Osteoblast (primary cell): Measurements from ENCODE around the gene QARS1. TPM values are rescaled to one million over a fixed set of nuclear protein-coding genes. Genes with fewer than 3 reads are reported as not detected.

Experiments used
- DNase-seq: peaks from one replicate; pipeline ENCODE4 v3.0.0; 2011; ENCODE audit warnings: low spot score, mixed read lengths; ENCODE audit not compliant: insufficient read length; ENCODE audit errors: missing footprints
- H2AFZ ChIP-seq: 2 replicates; pipeline ENCODE4 v1.6.0; 2011; ENCODE audit warnings: mild to moderate bottlenecking, low read length
- H3K27ac ChIP-seq: 2 replicates; pipeline ENCODE4 v1.5.1; 2011; ENCODE audit warnings: mild to moderate bottlenecking, low read depth, low read length, moderate library complexity
- H3K27me3 ChIP-seq: 2 replicates; pipeline ENCODE4 v1.6.0; 2012; ENCODE audit warnings: mild to moderate bottlenecking, control low read depth, inconsistent platforms, low read length, moderate library complexity; ENCODE audit not compliant: insufficient read depth
- H3K36me3 ChIP-seq: 2 replicates; pipeline ENCODE4 v1.5.1; 2011; ENCODE audit warnings: mild to moderate bottlenecking, low read length, control low read depth, moderate library complexity; ENCODE audit not compliant: insufficient read depth
- H3K4me1 ChIP-seq: 2 replicates; pipeline ENCODE4 v1.5.1; 2011; ENCODE audit warnings: mild to moderate bottlenecking, low read length, control low read depth, moderate library complexity; ENCODE audit not compliant: insufficient read depth
- H3K4me2 ChIP-seq: 2 replicates; pipeline ENCODE4 v1.6.0; 2011; ENCODE audit warnings: mild to moderate bottlenecking, low read length; ENCODE audit not compliant: insufficient read depth
- H3K4me3 ChIP-seq: fragments of 200-600 bp; sonication (generic); 3 replicates; pipeline ENCODE4 v1.5.1; 2012; ENCODE audit warnings: mild to moderate bottlenecking, low read length, inconsistent platforms; ENCODE audit not compliant: insufficient read depth
- H3K79me2 ChIP-seq: 2 replicates; pipeline ENCODE4 v1.6.0; 2012; ENCODE audit warnings: mild to moderate bottlenecking, low read length, control low read depth, inconsistent platforms; ENCODE audit not compliant: insufficient read depth
- H3K9me3 ChIP-seq: 2 replicates; pipeline ENCODE4 v1.5.1; 2011; ENCODE audit warnings: low read depth, low read length, control low read depth
- H4K20me1 ChIP-seq: 2 replicates; pipeline ENCODE4 v1.6.0; 2012; ENCODE audit warnings: mild to moderate bottlenecking, low read length, control low read depth; ENCODE audit not compliant: insufficient read depth
- CTCF ChIP-seq: IDR thresholded peaks from 2 replicates; pipeline ENCODE4 v1.5.1; 2011; ENCODE audit warnings: mild to moderate bottlenecking, low read depth, low read length, moderate library complexity; ENCODE audit errors: extremely low read depth
- total RNA-seq: library from RNA; depleted of rRNA; stranded (reverse); fragments of >200 nt; gene quantifications from 2 replicates; pipeline ENCODE4 v1.2.3, GENCODE V29; 2012

The QARS1 gene
- total RNA-seq, 1 donor = 416 TPM

GRCh38 chr3:49079270-49079669 is 25.3 kb downstream of the QARS1 start:
- Histone ChIP-seq H3K79me2 (peaks cover 82% of the 10 kb centered on the region), H2AFZ (no peak overlapping the region), H3K36me3 (peaks cover 39% of the 10 kb centered on the region), H3K4me1 (no peaks in the 10 kb centered on the region), H3K9me3 (no peaks in the 10 kb centered on the region), H3K4me3 (no peak overlapping the region), H3K27me3 (no peaks in the 10 kb centered on the region), H4K20me1 (peaks cover 24% of the 10 kb centered on the region), H3K4me2 (no peak overlapping the region), H3K27ac (no peak overlapping the region)
- no peak for DNase-seq
- no peak for TF ChIP-seq CTCF

GRCh38 chr3:49076646-49077045 is 27.9 kb downstream of the QARS1 start:
- H4K20me1 ChIP-seq = peaks cover 15% of the 10 kb centered on the region

GRCh38 chr3:49076116-49076515 is 28.4 kb downstream of the QARS1 start:
- no peak overlapping the region for H3K4me2 ChIP-seq
- no peaks in the 10 kb centered on the region for H3K27me3 ChIP-seq
- H3K9me3 ChIP-seq = no peaks in the 10 kb centered on the region
- H3K27ac ChIP-seq = no peak overlapping the region
- peaks cover 65% of the 10 kb centered on the region for H3K36me3 ChIP-seq
- no peak overlapping the region for H2AFZ ChIP-seq
- H3K4me3 ChIP-seq = no peak overlapping the region
- no peak for DNase-seq
- no peak for TF ChIP-seq CTCF
- peaks cover 15% of the 10 kb centered on the region for H4K20me1 ChIP-seq
- H3K79me2 ChIP-seq = peaks cover 74% of the 10 kb centered on the region
- H3K4me1 ChIP-seq = no peaks in the 10 kb centered on the region

More at GRCh38 chr3:49076646-49077045, 27.9 kb downstream of the QARS1 start:
- H3K4me1 ChIP-seq = no peaks in the 10 kb centered on the region
- H2AFZ ChIP-seq = no peak overlapping the region
- H3K9me3 ChIP-seq = no peaks in the 10 kb centered on the region
- H3K27ac ChIP-seq = no peak overlapping the region
- H3K4me2 ChIP-seq = no peak overlapping the region
- H3K36me3 ChIP-seq = peaks cover 59% of the 10 kb centered on the region
- no peak for DNase-seq
- no peak for TF ChIP-seq CTCF
- H3K4me3 ChIP-seq = no peak overlapping the region
- H3K79me2 ChIP-seq = peaks cover 74% of the 10 kb centered on the region
- no peaks in the 10 kb centered on the region for H3K27me3 ChIP-seq

- H3K27ac ChIP-seq = no peak overlapping the region
- H3K4me2 ChIP-seq = no peak overlapping the region
- DNase-seq = no peak
- peaks cover 39% of the 10 kb centered on the region for H3K79me2 ChIP-seq
- no peaks in the 10 kb centered on the region for H3K4me1 ChIP-seq
- H4K20me1 ChIP-seq = peaks cover 25% of the 10 kb centered on the region
- no peak overlapping the region for H2AFZ ChIP-seq
- H3K27me3 ChIP-seq = no peaks in the 10 kb centered on the region
- no peak for TF ChIP-seq CTCF
- peaks cover 53% of the 10 kb centered on the region for H3K36me3 ChIP-seq
- H3K4me3 ChIP-seq = no peak overlapping the region
- no peaks in the 10 kb centered on the region for H3K9me3 ChIP-seq
These were observed 46.5 kb downstream of the QARS1 start for GRCh38 chr3:49058011-49058410.
